Cardiac muscle cell (in vitro differentiated cells and primary cell): ENCODE data around the gene PLXND1. TPM values are rescaled to one million over a fixed set of nuclear protein-coding genes. Genes with fewer than 3 reads are reported as not detected.

Experiments
- DNase-seq, 2 donors: peaks; one replicate each; pipeline versions ENCODE4 v3.0.0 to v3.0.0-alpha.2; 2010 to 2017; ENCODE audit warnings: low read depth in 1 of 2, low spot score in 1 of 2
- H3K27ac ChIP-seq: fragments of 200-600 bp; sonication (generic); 2 replicates; pipeline ENCODE4 v1.5.1; 2016
- H3K27me3 ChIP-seq: fragments of 200-600 bp; sonication (generic); 2 replicates; pipeline ENCODE4 v1.6.0; 2016; ENCODE audit warnings: control low read depth
- H3K36me3 ChIP-seq: fragments of 200-600 bp; sonication (generic); 2 replicates; pipeline ENCODE4 v1.5.1; 2016; ENCODE audit warnings: control low read depth
- H3K4me1 ChIP-seq: fragments of 200-600 bp; sonication (generic); 2 replicates; pipeline ENCODE4 v1.8.1; 2017; ENCODE audit warnings: low read depth, mild to moderate bottlenecking, mixed run types
- H3K4me3 ChIP-seq: fragments of 200-600 bp; sonication (generic); 2 replicates; pipeline ENCODE4 v1.5.1; 2016; ENCODE audit warnings: mild to moderate bottlenecking
- H3K9me3 ChIP-seq: fragments of 200-600 bp; sonication (generic); 2 replicates; pipeline ENCODE4 v1.5.1; 2017; ENCODE audit warnings: low read depth, mild to moderate bottlenecking, control low read depth
- polyA plus RNA-seq: library from polyadenylated mRNA; unstranded; fragments of >200 nt; fragmentation: Nextera tagmentation; extraction: Ambion mirVana; gene quantifications from 2 replicates; pipeline ENCODE4 v1.2.1, GENCODE V29; 2016
- total RNA-seq: library from RNA; depleted of rRNA; stranded (reverse); fragments of >200 nt; gene quantifications from 2 replicates; pipeline ENCODE4 v1.2.3, GENCODE V29; 2016
- TF ChIP-seq, protein P1 (sequence below): IDR thresholded peaks from 2 replicates; pipeline ENCODE4 v1.5.1; 2012; ENCODE audit warnings: low read depth, mild to moderate bottlenecking, low read length

PLXND1 gene
- total and polyA plus RNA-seq, 2 experiments from 2014 or later: 15.0 to 56.5 TPM

DNA sequence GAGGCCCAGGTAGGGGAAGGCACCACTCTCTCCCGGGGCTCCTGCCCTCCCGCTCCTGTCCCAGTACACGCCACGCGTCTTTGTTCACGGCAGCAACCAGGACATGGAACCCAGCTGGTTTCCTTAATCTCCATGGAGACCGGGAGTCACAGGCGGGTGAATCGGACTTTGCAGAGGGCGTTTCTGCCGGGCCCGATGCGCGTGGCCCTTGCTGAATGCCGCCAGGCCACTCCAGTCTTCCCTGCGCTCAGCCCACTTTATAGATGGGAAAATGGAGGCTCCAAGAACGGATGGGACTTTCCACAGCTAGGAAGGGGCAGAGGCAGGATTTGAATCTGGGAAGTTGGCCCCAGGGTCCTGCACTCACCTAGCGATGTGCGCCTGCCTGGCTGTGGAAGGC lies 7.4 kb downstream of the PLXND1 start:
- no peaks in the 10 kb centered on the region for H3K36me3 ChIP-seq
- no peak overlapping the region for H3K4me3 ChIP-seq
- peaks cover 34% of the 10 kb centered on the region for H3K4me1 ChIP-seq
- H3K9me3 ChIP-seq: no peaks in the 10 kb centered on the region
- H3K27me3 ChIP-seq: no peaks in the 10 kb centered on the region
- H3K27ac ChIP-seq: no peak overlapping the region
- TF ChIP-seq, protein P1, sequence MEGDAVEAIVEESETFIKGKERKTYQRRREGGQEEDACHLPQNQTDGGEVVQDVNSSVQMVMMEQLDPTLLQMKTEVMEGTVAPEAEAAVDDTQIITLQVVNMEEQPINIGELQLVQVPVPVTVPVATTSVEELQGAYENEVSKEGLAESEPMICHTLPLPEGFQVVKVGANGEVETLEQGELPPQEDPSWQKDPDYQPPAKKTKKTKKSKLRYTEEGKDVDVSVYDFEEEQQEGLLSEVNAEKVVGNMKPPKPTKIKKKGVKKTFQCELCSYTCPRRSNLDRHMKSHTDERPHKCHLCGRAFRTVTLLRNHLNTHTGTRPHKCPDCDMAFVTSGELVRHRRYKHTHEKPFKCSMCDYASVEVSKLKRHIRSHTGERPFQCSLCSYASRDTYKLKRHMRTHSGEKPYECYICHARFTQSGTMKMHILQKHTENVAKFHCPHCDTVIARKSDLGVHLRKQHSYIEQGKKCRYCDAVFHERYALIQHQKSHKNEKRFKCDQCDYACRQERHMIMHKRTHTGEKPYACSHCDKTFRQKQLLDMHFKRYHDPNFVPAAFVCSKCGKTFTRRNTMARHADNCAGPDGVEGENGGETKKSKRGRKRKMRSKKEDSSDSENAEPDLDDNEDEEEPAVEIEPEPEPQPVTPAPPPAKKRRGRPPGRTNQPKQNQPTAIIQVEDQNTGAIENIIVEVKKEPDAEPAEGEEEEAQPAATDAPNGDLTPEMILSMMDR: no peak
- no peak for DNase-seq

DNA sequence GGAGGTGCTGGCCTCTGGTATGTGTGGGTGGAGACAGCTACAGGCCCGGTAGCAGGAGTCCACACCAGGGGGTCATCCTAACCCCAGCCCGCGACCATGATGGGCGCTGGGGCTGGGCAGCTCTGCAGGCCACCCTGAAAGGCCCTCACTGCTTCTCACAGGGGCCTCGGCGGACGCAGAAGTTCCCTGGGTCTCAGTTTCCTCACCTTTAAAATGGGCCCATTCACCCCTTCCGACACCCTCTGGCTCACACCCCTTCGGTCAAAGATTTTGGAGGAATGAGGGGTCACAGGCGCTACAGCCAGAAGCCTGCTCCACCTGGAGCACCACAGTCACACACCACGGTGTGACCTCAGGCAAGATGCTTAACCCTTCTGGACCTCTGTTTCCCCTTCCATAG lies 8.0 kb downstream of the PLXND1 start:
- no peaks in the 10 kb centered on the region for H3K9me3 ChIP-seq
- H3K4me1 ChIP-seq: peaks cover 33% of the 10 kb centered on the region
- no peaks in the 10 kb centered on the region for H3K27me3 ChIP-seq
- no peak overlapping the region for H3K27ac ChIP-seq
- TF ChIP-seq, protein P1: no peak
- DNase-seq: no peak
- no peaks in the 10 kb centered on the region for H3K36me3 ChIP-seq
- H3K4me3 ChIP-seq: no peak overlapping the region

DNA sequence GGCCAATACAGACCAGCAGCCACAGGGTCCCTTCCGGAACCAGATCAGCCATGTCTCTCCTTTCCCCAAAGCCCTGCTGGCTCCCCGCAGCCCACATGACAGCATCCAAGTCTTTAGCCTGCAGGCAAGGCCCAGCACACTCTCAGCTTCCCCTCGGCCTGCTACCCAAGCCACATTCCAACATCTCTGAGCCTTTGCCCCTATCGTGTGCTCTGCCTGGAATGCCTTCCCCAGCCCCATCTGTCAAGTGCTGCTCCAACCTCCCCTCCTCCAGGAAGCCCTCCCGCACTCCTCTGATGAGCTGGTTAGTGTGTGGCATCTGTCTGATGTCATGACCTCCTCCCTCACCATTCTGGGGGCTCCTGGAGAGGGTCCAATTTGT lies 8.5 kb downstream of the PLXND1 start:
- no peaks in the 10 kb centered on the region for H3K9me3 ChIP-seq
- no peak overlapping the region for H3K4me3 ChIP-seq
- H3K36me3 ChIP-seq: no peaks in the 10 kb centered on the region
- H3K27me3 ChIP-seq: no peaks in the 10 kb centered on the region
- DNase-seq: peak in 1 of 2 donors; percentile 50
- peaks cover 28% of the 10 kb centered on the region for H3K4me1 ChIP-seq
- no peak overlapping the region for H3K27ac ChIP-seq
- TF ChIP-seq, protein P1: no peak

DNA sequence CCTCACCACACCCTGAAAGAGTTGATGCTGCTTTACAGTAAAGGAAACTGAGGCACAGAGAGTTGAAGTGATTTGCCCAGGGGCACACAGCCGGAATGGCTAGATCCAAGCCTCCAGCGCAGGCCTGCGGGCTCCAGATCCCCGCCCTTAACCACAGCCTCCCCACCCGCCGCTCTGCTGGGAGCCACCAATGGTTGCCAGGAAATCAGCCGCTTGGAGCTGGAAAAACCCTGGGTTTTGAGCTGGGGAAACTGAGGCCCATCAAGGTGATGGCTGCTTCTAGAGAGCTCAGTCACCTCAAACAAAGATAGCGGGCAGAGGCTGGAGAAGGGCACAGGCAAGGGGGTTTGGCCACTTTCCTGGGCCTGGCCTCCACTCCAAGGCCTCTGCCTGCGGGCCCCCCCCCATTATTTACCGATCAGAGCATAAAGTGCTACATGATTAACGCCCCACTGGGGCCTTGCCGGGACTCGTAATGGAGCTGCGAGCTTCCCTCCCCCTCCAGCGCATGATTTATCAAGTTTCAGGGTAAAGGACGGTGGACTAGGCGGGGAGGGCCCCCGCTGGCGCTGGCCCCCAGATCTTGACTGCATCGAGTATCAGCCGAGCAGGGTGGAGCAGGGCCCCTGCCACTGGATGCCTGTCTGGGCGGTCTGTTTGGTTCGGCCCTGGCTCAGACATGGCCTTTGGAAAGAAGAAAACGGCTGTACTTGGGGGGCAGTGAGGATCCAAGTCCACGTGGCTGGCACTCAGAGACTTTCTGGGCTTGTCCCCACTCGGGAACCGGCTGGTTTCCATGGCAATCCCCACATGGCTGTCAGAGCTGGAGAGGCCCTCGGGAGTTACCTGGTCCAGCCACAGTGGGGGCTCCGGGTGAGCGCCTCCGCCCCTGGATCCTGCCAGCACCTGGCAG lies 9.1 kb downstream of the PLXND1 start:
- Histone ChIP-seq H3K4me1 (peaks cover 31% of the 10 kb centered on the region), H3K9me3 (no peaks in the 10 kb centered on the region), H3K27me3 (no peaks in the 10 kb centered on the region), H3K4me3 (no peak overlapping the region), H3K27ac (no peak overlapping the region), H3K36me3 (no peaks in the 10 kb centered on the region)
- peak in 1 of 2 donors; percentile 70 for DNase-seq
- TF ChIP-seq, protein P1: no peak

DNA sequence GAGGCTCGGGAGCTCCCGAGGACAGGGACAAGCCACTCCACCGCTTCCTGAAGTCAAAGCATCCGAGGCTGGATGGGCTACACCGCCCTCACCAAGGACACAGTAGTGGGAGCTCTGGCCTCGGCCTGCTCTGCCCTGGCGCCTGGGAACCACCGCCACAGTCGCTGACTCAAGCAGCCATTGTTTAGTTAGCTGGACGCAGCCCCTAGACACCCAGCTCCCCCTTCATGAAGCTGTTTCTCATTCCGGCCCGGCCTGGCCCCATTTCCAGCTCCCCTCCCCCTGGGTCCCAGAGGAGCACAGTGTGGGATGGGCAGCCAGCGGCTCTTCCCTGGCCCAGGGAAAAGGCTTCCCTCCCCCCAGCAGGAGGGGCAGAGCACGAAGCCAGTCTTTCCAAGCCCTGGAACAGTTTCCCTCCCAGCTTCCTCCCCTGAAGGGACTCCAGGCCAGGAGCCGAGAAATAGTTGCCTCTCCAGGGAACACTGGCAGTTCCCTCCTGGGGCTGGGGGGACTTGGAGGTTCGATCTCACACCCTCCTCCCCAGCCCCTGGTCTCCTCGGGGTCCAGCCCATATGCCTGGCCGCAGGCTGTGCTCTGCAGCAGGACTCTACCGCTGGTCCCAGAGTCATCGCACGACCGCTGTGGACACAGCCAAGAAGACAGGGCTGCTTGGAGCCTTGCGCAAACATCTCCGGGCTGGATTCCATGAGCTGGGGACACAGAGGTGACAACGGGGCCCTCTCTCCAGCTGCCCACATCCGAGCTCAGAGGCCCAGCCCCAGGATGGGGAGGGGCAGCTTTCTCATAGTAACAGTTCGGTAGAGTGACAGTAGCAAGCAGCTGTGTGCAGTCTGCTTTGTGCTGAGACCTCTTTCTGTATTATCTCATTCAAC lies 10.0 kb downstream of the PLXND1 start:
- Histone ChIP-seq H3K27ac (peak overlapping the region; percentile 11), H3K4me1 (peaks cover 36% of the 10 kb centered on the region)

More for the DNA sequence above, 10.0 kb downstream of the PLXND1 start:
- Histone ChIP-seq H3K9me3 (no peaks in the 10 kb centered on the region), H3K27me3 (no peaks in the 10 kb centered on the region), H3K36me3 (no peaks in the 10 kb centered on the region), H3K4me3 (no peak overlapping the region)
- TF ChIP-seq, protein P1: no peak
- peak; percentile 49 to 98 for DNase-seq
